ENCODE data around the gene UTS2. TPM values are rescaled to one million over a fixed set of nuclear protein-coding genes. Genes with fewer than 3 reads are reported as not detected.

Gene UTS2
- total RNA-seq, 1 donor, result not detected

DNA sequence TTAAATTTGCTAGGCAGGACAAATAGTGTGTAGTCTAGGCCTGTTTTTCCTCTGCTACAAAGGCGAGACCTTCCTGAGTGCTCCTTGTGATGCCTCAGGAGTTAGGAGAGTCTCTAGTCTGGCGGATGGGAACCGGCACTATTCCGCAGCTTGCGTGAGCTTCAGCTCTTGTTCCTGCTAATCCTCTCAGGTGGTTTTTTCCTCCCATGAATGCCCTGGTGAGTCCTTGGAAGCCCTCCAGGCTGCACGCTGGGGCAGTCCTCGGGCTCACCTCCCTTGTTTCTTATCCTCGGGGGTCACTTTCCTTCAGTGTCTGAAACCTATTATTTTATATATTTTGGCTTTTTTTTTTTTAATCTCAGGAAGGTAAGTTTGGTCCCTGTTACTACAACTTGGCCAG lies 28.2 kb downstream of the UTS2 start:
- H3K4me3 ChIP-seq (ENCODE audit: low read depth, low read length), result no peak overlapping the region
- no peak for DNase-seq (ENCODE audit: low read depth)
- TF ChIP-seq, protein P1, sequence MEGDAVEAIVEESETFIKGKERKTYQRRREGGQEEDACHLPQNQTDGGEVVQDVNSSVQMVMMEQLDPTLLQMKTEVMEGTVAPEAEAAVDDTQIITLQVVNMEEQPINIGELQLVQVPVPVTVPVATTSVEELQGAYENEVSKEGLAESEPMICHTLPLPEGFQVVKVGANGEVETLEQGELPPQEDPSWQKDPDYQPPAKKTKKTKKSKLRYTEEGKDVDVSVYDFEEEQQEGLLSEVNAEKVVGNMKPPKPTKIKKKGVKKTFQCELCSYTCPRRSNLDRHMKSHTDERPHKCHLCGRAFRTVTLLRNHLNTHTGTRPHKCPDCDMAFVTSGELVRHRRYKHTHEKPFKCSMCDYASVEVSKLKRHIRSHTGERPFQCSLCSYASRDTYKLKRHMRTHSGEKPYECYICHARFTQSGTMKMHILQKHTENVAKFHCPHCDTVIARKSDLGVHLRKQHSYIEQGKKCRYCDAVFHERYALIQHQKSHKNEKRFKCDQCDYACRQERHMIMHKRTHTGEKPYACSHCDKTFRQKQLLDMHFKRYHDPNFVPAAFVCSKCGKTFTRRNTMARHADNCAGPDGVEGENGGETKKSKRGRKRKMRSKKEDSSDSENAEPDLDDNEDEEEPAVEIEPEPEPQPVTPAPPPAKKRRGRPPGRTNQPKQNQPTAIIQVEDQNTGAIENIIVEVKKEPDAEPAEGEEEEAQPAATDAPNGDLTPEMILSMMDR (IDR thresholded peaks at IDR 0.05; ENCODE audit: insufficient read depth, low read length), result no peak

DNA sequence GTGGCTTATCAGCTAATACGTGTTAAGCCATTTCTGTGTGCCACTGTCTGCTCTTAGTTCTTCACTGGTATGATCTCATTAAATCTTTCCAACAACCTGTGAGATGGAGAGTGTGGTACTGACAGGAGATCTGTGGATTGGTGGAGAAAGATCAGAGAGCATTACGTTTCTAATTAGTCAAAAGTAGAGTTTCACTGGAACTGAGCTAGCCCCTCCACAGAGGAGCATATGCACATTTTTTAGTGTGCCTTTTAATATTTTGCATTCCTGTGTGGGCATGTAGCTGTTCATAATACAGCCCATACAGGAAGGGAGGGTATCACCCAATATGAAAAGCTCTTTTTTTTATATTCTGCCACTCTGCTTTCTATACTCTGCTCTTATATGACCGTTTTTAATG lies 31.6 kb downstream of the UTS2 start:
- TF ChIP-seq, protein P1 (IDR thresholded peaks at IDR 0.05; ENCODE audit: insufficient read depth, low read length), result no peak

DNA sequence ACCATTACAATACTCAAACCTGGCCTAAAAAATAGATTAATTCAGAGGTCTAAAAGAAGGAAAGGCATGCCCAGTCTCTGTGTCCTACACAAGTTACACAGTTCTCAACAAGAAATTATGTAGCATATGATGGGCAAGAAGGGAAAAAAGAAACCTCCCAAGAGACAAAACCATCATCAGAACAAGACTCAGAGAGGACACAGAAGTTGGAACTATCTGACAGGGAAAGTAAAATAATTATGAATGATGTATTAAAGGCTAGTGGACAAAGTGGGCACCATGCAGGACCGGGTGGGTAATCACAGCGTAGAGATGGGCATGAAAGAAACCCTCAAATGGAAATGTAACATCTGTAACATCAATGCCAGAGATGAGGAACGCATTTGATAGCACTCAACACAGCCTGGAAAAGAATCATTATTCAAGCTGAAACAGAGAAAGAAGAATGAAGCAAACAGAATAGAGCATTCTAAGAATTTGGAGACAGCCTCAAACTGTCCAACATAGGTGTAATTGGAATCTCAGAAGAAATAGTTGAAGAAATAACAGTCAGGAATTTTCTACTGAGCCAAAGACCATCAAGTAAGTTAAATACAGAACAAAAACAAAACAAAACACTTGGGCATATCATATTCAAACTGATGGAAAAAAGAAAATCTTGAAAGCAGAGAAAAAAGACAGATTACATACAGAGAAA lies 39.0 kb downstream of the UTS2 start:
- no peak overlapping the region for H3K4me3 ChIP-seq (ENCODE audit: low read depth, low read length)
- DNase-seq (ENCODE audit: low read depth), result no peak
- TF ChIP-seq, protein P1 (IDR thresholded peaks at IDR 0.05; ENCODE audit: insufficient read depth, low read length), result no peak

More for the DNA sequence above, 31.6 kb downstream of the UTS2 start:
- no peak for DNase-seq (ENCODE audit: low read depth)
- H3K4me3 ChIP-seq (ENCODE audit: low read depth, low read length), result no peak overlapping the region

DNA sequence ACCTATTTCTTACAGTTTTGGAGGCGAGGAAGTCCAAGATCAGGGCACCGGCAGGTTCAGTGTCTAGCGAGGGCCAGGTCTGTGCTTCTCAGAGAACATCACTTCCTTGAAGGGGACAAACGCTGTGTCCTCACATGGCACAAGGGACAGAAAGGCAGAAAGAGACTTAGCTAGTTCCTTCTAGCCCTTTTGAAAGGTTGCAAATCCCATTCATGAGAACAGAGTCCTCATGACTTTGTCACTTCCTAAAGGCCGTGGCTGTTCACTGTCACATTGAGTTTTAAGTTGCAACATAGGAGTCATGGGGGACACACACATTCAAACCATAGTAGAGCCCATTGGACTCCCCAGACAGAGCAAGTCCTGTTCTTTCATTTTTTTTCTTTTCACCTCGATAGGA lies 41.4 kb downstream of the UTS2 start:
- TF ChIP-seq, protein P1 (IDR thresholded peaks at IDR 0.05; ENCODE audit: insufficient read depth, low read length), result no peak
- DNase-seq (ENCODE audit: low read depth), result no peak
- H3K4me3 ChIP-seq (ENCODE audit: low read depth, low read length), result no peak overlapping the region

DNA sequence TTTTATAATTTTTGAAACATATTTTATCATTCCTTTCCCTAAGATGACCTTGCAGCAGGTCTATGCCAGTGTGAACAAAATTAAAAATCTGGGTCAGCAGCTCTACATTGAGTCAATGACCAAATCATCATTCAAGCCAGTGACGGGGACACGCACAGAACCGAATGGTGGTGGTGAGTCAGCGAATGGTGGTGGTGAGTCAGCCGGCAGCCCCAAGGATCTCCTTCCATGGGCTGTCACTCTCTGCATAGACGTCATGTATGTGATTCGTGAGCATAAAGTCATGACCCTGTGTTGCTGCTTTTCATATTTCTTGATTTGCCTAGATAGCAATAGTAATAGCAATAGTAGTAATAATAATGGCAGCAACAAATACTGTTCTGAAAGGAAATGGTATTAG lies 42.5 kb downstream of the UTS2 start:
- no peak overlapping the region for H3K4me3 ChIP-seq (ENCODE audit: low read depth, low read length)
- DNase-seq (ENCODE audit: low read depth), result peak; percentile 76
- TF ChIP-seq, protein P1 (IDR thresholded peaks at IDR 0.05; ENCODE audit: insufficient read depth, low read length), result no peak

DNA sequence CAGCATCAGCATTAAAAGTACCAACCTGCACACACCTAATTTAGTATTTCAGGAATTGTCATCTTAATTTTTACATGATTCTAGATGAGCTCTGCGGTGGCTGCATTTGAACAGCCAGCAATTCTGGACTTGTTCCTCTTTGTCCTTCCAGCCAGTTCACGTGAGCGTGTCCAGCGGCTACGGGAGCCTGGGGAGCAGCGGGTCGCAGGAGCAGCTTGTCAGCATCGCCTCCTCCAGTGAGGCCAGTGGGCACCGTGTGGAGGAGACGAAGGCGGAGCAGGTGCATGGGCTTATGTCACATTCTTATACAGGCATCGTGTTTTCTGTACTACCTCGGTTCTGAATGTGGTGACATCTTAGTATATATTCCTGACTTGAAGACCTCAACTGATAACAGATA lies 43.1 kb downstream of the UTS2 start:
- no peak overlapping the region for H3K4me3 ChIP-seq (ENCODE audit: low read depth, low read length)
- TF ChIP-seq, protein P1 (IDR thresholded peaks at IDR 0.05; ENCODE audit: insufficient read depth, low read length), result no peak
- DNase-seq (ENCODE audit: low read depth), result no peak
